ENCODE data around the gene RPL36AL.

- TF ChIP-seq POLR2A (IDR thresholded peaks at IDR 0.05) (no peak), CTCF (IDR thresholded peaks at IDR 0.05) (no peak)
Measured at GRCh38 chr14:49617852-49618519, 2.4 kb downstream of the RPL36AL start.
